GM21528 (cell line): ENCODE data around the gene FBN3.

ENCODE experiments used
- ATAC-seq: cut with Tn5 transposase; IDR thresholded peaks from one replicate; pipeline ENCODE4 v1.9.1; 2021; ENCODE audit warnings: mild to moderate bottlenecking, moderate library complexity; ENCODE audit not compliant: unreplicated experiment, low FRiP score

Gene FBN3

DNA sequence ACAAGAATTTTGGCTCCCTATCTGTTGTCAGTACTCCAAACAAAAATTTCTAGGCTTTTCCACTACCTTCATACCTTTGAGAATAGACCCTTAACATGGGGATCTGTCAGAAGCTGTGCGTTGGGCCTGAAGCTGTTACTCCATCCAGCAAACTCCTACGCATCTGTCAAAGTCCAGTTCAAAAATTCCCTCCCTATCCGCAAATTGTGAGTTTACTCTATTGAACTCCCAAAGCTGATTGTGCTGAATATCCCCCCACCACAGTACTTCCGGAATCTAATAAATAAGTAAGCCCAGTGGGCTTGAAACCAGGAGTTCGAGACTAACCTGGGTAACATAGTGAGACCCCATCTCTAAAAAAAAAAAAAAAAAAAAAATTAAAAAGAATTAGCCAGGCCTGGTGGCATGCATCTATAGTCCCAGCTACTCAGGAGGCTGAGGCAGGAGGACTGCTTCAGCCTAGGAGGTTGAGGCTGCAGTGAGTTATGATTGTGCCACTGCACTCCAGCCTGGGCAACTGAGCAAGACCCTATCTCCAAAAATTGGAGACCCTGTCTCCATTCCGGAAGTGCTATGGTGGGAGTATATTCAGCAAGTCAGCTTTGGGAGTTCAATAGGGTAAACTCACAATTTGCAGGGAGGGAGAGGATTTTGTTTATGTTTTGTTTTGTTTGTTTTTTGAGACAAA lies 930 bp upstream of the FBN3 start:
- no peak for ATAC-seq

- ATAC-seq, result no peak
These were observed 757 bp downstream of the FBN3 start for GRCh38 chr19:8148410-8149260.

- ATAC-seq, result no peak
These were observed 1.3 kb downstream of the FBN3 start for GRCh38 chr19:8148088-8148409.

DNA sequence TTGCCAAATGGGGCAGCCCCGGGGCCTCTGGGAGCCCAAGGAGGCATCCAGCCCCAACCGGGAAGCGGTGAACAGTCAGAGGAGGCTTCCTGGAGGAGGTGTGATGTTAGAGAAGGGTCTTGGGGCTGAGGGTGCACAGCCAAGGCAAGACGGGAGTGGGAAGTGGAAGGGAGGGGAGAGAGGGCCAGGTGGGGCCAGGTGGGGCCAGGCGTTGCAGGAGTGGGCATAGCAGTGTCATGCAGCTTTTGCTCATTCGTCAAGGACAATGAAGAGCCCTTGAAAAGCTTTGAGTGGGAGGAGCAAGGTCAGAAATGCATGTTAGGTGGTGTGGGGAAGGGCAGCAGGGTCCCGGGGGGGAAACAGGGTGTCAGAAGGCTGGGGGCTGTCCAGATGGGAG lies 1.8 kb downstream of the FBN3 start:
- ATAC-seq, result no peak

GRCh38 chr19:8146877-8147581 lies 2.4 kb downstream of the FBN3 start:
- no peak for ATAC-seq

GRCh38 chr19:8144273-8144995 lies 5.0 kb downstream of the FBN3 start:
- no peak for ATAC-seq

GRCh38 chr19:8143041-8143440 lies 6.4 kb downstream of the FBN3 start:
- no peak for ATAC-seq

DNA sequence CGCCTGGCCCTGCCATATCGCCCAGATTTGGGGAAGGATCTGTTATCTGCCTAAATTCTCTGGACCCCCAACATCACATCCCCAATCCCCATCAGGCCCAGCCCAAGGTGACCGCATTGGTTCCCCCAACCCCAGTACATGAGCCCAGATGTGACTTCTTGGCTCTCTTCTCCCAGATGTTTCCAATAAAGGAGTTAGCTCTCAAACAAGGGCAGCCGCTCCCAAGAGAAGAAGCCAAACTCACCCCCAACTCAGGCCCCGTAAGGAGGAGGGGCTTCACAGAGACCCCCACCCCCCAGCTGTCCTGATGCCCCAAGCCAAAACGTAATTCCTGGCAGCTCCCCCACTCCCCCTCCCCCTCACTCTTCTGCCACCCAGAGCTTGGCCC lies 6.9 kb downstream of the FBN3 start:
- ATAC-seq, result no peak

GRCh38 chr19:8141726-8142512 lies 7.5 kb downstream of the FBN3 start:
- no peak for ATAC-seq

DNA sequence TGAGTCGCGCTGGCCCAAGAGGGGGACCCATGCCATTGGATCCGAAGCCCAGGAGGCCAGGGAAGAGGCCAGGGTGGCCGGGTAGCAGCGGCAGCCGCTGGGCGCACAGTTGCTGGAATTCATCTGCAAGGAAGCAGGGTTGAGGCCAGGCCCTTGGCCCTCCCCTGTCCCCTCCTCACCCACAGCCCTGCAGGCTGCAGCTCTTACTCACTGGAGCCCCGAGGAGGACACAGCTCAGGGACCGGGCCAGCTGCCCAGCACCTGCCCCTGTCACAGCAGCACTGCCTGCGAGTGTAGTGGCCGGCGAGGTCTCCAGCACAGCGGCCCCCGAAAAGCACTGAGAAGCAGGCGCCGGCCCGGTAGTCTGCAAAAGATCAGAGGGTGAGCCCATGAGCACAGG lies 11.2 kb downstream of the FBN3 start:
- ATAC-seq, result no peak

GRCh38 chr19:8137425-8137824 lies 12.0 kb downstream of the FBN3 start:
- no peak for ATAC-seq

GRCh38 chr19:8135946-8136618 lies 13.3 kb downstream of the FBN3 start:
- ATAC-seq, result no peak

- ATAC-seq, result no peak
These were observed 16.4 kb downstream of the FBN3 start for GRCh38 chr19:8132858-8133458.

DNA sequence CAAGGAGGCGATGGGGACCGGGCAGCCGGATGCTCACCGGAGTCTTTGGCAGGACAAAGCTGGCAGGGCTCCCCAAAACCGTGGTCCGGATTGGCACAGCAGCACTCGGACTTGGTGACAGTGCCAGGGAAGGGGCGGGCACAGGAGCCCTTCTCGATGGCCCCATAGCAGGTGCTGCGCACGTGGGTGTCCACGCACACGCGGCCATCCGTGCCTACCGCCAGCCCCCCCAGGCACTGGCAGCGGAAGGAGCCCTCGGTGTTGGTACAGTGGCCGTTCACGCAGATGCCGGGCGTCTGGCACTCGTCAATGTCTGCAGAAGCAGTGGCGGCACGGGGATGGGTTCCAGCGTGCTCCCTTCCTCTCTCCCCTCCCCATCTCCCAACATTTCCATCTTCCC lies 17.9 kb downstream of the FBN3 start:
- no peak for ATAC-seq

GRCh38 chr19:8129061-8129618 lies 20.3 kb downstream of the FBN3 start:
- no peak for ATAC-seq

- no peak for ATAC-seq
These were observed 20.8 kb downstream of the FBN3 start for GRCh38 chr19:8128551-8128950.

GRCh38 chr19:8127311-8127710 lies 22.1 kb downstream of the FBN3 start:
- no peak for ATAC-seq

GRCh38 chr19:8126511-8126910 lies 22.9 kb downstream of the FBN3 start:
- no peak for ATAC-seq

- no peak for ATAC-seq
These were observed 23.4 kb downstream of the FBN3 start for GRCh38 chr19:8126008-8126407.
